Measurements from ENCODE around the gene IMPDH1.

IMPDH1 gene

GRCh38 chr7:128405471-128406313 lies 4.1 kb downstream of the IMPDH1 start:
- no peak for DNase-seq

- no peak for DNase-seq
Measured at GRCh38 chr7:128404886-128405470, 4.8 kb downstream of the IMPDH1 start.

- no peak for DNase-seq
Measured at GRCh38 chr7:128404143-128404681, 5.6 kb downstream of the IMPDH1 start.

GRCh38 chr7:128403676-128404075 lies 6.1 kb downstream of the IMPDH1 start:
- no peak for DNase-seq

GRCh38 chr7:128402356-128402755 lies 7.4 kb downstream of the IMPDH1 start:
- DNase-seq, result no peak

- DNase-seq, result no peak
Measured at GRCh38 chr7:128400566-128400965, 9.2 kb downstream of the IMPDH1 start.

- DNase-seq, result no peak
Measured at GRCh38 chr7:128399991-128400390, 9.8 kb downstream of the IMPDH1 start.

DNA sequence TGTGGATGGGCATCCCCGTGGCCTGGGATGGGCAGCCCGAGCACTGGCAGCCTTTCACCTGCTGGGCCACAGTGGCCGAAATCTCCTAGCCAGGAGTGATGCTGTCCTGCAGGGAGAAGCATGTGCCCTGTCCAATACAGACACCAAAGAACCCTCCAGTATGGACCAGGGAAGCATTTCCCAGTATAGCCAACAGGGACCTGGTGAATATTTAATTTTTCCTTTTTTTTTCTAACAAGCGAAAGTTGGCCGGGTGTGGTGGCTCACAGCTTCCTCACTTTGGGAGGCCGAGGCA lies 11.0 kb downstream of the IMPDH1 start:
- no peak for DNase-seq

DNA sequence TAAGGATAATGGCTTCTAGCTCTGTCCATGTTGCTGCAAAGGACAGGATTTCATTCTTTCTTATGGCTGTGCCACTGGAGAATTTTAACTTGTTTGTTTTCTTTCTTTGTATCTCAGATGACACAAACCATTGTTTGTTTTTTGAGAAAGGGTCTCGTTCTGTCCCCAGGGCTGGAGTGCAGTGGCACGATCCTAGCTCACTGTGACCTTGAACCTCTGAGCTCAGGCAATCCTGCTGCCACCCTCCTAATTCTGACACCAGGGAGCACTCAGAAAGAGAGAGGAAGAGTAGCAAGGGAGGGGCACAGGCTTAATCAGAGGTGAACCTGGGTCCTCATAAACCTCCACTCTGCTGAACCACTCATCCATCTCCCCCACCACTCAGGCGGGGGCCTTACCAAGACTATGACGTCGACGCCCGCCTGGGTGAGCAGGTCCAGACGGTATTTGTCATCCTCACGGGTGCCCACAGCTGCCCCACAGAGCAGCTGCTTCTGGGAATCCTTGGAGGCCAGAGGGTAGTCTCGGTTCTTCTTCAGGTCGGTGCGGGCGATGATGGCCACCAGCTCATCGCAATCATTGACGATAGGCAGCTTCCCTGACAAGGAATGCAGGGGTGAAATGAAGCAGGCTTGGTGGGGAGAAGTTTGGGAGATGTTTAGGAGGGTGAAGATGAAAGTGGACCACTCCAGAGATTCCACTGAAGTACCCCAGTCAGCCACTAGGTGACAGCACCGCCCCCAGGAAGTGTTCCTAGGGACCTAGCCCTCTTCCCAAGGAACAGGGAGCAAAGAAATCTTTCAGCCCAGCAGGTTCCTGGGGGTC lies 11.6 kb downstream of the IMPDH1 start:
- peak in 1 of 2 experiments; percentile 40 for DNase-seq

DNA sequence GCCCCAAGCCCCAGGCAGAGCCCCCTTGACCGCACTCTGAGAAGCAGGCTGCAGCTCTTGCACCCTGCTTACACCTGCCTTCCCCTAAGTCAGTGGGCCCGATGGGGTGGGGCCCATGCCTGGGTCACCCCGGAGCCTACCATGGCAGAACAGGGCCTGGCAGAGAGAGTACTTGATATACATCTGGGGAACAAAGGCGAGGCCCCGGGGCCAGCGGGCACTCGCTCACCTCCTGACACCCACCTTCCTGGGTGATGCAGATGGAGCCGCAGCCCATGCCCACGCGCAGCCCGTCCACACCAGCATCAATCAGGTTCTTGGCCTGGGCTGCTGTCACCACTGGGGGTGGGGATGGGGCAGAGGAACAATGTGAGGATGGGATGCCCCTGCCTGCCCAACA lies 13.4 kb downstream of the IMPDH1 start:
- no peak for DNase-seq

DNA sequence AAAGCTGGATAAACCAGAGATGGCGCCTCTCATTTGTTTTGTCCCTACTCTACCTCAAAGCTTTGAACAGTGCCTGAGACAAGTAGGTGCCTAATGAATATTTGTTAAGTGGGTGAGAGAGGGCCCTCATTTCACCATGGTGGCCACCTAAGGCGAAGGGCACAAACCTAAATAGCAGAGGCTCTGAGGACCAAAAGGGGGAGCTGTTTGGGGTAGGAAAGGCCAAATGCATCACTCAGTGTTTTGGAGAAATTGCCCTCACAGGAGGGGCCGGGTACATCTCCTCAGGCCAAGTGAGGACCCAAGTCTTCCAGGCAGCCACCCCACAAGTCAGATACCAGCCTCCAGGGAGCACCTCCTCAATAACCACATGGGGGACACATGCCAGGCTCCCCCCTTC lies 14.0 kb downstream of the IMPDH1 start:
- no peak for DNase-seq

- DNase-seq, result no peak
Measured at GRCh38 chr7:128394904-128395496, 14.8 kb downstream of the IMPDH1 start.

- DNase-seq, result no peak
Measured at GRCh38 chr7:128393526-128394330, 16.1 kb downstream of the IMPDH1 start.

DNA sequence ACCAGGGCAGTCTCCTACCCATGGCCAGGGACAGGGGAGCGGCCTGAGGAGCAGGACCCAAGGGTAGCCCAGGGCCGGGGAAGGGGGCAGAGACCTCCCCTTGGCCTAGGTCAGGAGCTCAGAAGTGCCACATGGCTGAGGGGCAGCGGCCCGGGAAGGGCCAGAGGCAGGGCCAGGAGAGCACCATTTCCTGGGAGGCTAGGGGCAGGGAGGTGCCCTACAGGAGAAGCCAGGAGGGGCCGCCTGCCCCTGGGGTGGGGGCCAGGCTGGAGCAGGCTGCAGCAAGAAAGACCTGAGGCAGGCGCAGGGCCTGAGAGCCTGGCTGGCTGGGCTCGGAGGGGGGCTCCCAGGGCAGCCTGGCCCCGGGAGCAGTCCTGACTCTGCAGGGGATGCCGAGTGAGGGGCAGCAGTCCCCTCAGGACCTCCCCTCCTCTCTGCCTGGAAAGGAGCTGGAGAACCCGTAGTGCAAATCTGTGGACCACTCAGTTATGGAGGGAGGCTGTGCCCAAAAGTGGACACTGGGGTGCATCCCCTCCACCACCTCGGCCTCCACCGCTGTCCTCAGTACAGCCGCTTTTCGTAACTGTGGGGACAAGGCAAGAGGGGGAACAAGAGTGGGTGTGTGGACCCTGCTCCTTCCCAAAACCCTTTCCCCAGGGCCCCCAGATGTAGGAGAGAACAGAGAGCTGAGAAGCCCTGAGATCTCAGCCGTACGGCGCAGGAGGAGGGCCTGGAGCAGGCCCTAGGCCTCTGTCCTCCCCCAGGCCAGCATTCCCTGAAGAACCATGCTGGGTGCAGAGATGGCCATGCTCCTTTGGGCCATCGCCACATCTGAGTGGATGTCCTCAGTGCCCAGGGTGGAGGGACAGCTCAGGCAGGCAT lies 17.1 kb downstream of the IMPDH1 start:
- DNase-seq, result no peak

DNA sequence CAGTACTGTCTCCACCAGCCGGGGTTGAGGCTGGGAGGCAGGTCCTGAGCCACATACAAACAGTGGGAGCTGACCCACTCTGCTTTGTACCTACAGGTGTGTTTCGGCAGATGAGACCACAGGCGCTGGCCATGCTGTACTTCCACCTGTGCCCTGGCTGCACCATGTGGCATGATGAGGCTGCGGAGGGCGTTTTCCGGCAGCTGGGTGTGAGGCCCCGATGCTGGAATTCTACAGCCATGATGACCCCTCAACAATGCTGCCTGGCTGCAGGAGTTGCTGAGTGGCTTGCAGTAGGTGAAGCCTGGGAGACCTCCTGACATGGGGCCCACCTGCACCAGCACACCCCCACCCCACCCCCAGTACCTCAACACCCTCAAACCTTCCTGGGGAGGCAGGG lies 18.0 kb downstream of the IMPDH1 start:
- no peak for DNase-seq

DNA sequence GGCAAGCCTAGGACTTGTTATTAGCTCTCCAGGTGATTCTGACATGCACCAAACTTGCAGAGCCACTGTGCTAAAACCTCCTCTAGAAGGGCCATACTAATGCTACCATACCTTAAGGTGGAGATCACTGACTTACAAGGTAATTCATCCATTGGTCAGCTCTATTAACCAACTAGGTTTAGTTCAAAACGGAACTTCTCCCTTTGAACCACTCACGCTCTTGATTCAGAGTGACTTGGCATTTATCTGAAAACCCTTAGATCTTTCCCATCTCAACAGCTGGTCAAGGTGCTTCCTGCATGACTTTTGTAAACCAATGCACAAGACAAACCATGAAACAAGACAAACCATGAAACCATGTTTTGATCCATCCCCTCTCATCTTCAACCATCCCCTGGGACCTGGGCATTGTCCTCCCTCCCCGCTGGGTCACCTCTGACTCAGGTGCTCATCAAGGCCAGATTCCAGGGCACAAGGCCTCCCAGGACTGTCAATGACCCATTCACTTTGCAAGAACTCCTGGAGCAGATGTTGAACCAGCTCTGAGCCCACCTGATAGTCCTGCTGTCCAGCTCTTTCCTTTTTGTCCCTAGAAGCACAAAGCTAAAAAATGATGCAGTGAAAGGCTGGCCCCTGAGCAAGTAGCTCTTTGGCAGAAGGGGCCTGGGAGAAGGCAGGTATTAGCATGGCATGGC lies 18.8 kb downstream of the IMPDH1 start:
- no peak for DNase-seq

DNA sequence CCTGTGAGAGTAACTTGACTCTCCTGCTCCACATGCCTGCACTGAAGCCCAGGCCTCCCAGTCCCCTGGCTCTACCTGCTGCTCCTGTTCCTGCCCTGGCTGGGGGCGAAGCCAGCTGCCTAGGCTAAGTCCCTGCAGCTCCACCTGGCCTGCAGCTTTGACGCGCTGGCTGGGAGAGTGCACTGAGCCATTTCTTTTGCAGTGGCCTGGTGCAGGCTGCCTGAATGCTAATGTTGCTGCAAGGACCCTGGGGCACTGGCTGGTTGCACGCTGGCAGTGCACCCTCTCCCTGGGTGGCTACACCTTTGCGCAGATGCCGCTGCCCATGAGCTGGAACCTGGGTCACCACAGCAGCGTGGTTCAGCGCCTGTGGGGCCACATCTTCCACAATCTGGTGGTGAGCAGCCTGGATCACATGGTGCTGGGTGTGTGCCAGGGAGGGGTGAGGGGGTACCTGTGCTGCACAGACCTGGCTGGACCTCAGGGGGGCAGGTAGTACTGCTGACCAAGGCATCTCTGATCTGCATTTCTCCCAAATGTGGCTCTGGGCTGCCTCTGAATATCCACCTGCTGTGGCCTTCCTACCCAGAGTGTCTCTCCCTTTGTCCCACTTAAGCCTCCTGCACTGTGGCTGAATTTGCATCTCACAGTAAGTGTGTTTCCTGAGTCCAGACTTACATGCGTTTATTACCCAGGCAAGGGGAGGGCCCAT lies 20.0 kb downstream of the IMPDH1 start:
- DNase-seq, result no peak

DNA sequence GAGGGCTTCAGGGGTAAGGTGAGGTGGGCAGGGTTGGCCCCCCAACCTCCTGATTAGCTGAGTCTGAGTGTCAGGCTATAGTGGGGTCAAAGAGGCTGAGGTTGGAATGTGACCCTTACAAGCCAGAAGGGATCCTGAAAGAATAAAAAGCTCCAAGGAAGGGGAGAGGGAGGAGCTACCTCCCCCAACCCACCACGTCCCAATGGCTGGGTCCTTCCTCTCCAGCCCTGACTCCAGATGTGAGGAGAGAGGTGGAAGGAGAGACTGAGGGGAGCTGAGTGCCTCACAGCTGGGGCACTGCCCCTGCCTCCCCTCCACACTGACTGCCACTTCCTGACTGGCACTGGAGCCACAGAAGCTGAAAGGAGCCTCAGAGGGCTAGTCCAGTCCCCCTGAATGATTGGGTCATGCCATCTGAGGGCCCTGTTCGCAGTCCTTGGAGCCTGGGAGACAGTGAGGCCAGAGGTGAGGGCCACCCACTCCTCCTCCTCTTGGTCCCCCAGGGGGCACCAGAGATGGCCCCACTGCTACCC lies 20.6 kb downstream of the IMPDH1 start:
- no peak for DNase-seq

GRCh38 chr7:128388145-128388485 lies 21.7 kb downstream of the IMPDH1 start:
- no peak for DNase-seq
